ENCODE measurements around the gene VPS13C. TPM values are rescaled to one million over a fixed set of nuclear protein-coding genes. Genes with fewer than 3 reads are reported as not detected.

Gene VPS13C
- polyA plus RNA-seq, 2 donors: 3.5 to 3.6 TPM

GRCh38 chr15:61839546-61839945, 220.7 kb downstream of the VPS13C start:
- Histone ChIP-seq H3K4me1 (ENCODE audit: control insufficient read depth in 2 of 2, insufficient read depth in 2 of 2, low read length in 1 of 2) (no peaks in the 10 kb centered on the region), H3K27me3 (ENCODE audit: control insufficient read depth in 1 of 2, insufficient read depth in 2 of 2, low read length in 2 of 2) (no peaks in the 10 kb centered on the region), H3K4me3 (ENCODE audit: low read depth in 1 of 2, low read length in 2 of 2) (no peak overlapping the region), H3K27ac (ENCODE audit: low read depth in 2 of 2, low read length in 1 of 2) (no peak overlapping the region), H3K36me3 (ENCODE audit: control insufficient read depth in 2 of 2, insufficient read depth in 2 of 2, low read length in 1 of 2) (no peaks in the 10 kb centered on the region), H3K9me3 (ENCODE audit: control insufficient read depth in 2 of 2, insufficient read depth in 1 of 2, low read depth in 1 of 2, low read length in 1 of 2) (peaks cover 0 to 3% of the 10 kb centered on the region in 2 donors)
- WGBS, 2 donors: 86 to 89% methylated on average over 8 of the region's 8 CpGs

DNA sequence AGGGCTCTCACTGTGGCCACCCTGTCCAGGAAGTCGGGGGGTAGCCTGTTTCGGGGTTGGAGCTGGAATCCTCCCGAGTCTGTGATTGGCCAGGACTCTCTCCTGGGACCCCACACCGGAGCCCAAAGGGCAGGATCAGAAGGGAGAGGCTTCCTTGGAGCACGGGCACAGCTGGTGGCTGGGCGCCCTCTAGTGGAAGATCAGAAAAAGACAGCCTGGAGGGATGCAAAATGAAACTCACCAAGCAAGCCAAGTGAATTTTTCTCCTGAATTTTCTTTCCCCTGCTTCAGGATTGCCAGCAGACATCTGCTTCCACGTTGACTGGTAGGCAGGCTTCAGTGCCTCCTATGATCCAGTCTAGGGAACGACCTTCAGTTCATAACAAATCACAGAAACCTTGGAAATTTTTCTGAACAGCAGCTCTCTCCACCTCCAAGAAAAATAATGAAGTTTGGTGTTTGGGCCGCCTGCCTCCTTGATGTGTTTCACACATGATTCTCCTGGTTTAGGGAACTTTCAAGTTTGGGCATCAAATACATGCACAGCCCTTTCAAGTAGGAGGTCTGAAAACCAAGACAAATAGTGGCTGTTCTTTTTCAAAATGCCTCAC, 224.6 kb downstream of the VPS13C start:
- H3K27me3 ChIP-seq (ENCODE audit: control insufficient read depth in 1 of 2, insufficient read depth in 2 of 2, low read length in 2 of 2): no peaks in the 10 kb centered on the region
- H3K4me1 ChIP-seq (ENCODE audit: control insufficient read depth in 2 of 2, insufficient read depth in 2 of 2, low read length in 1 of 2): no peaks in the 10 kb centered on the region
- H3K9me3 ChIP-seq (ENCODE audit: control insufficient read depth in 2 of 2, insufficient read depth in 1 of 2, low read depth in 1 of 2, low read length in 1 of 2): no peaks in the 10 kb centered on the region
- WGBS, 2 donors: 8% methylated on average over 9 of the region's 9 CpGs
- no peak overlapping the region for H3K27ac ChIP-seq (ENCODE audit: low read depth in 2 of 2, low read length in 1 of 2)
- H3K36me3 ChIP-seq (ENCODE audit: control insufficient read depth in 2 of 2, insufficient read depth in 2 of 2, low read length in 1 of 2): no peaks in the 10 kb centered on the region
- no peak overlapping the region for H3K4me3 ChIP-seq (ENCODE audit: low read depth in 1 of 2, low read length in 2 of 2)

DNA sequence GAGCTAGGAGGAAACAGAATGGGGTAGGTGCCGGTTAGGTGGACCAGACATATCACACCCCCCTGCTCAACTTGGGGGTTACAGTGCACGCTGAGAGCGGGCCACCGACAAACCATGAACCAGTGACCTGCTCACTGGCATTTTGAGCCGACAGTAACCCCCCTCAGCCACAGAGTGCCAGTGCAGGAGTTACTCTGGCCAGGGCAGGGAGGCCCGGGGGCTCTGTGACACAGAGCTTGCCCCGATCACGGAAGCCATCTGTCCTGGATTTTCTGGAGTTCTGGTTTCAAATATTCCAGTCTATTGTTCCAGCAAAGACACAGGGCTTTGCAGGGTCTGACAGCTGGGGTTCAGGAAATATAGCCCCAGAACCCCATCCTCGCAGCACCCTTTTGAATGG, 225.2 kb downstream of the VPS13C start:
- H3K4me3 ChIP-seq (ENCODE audit: low read depth in 1 of 2, low read length in 2 of 2): no peak overlapping the region
- H3K27ac ChIP-seq (ENCODE audit: low read depth in 2 of 2, low read length in 1 of 2): no peak overlapping the region
- H3K27me3 ChIP-seq (ENCODE audit: control insufficient read depth in 1 of 2, insufficient read depth in 2 of 2, low read length in 2 of 2): no peaks in the 10 kb centered on the region
- peaks cover 0 to 2% of the 10 kb centered on the region in 2 donors for H3K4me1 ChIP-seq (ENCODE audit: control insufficient read depth in 2 of 2, insufficient read depth in 2 of 2, low read length in 1 of 2)
- no peaks in the 10 kb centered on the region for H3K36me3 ChIP-seq (ENCODE audit: control insufficient read depth in 2 of 2, insufficient read depth in 2 of 2, low read length in 1 of 2)
- H3K9me3 ChIP-seq (ENCODE audit: control insufficient read depth in 2 of 2, insufficient read depth in 1 of 2, low read depth in 1 of 2, low read length in 1 of 2): no peaks in the 10 kb centered on the region
- 79 to 82% methylated on average over 9 of the region's 9 CpGs for whole genome bisulfite sequencing, 2 donors

DNA sequence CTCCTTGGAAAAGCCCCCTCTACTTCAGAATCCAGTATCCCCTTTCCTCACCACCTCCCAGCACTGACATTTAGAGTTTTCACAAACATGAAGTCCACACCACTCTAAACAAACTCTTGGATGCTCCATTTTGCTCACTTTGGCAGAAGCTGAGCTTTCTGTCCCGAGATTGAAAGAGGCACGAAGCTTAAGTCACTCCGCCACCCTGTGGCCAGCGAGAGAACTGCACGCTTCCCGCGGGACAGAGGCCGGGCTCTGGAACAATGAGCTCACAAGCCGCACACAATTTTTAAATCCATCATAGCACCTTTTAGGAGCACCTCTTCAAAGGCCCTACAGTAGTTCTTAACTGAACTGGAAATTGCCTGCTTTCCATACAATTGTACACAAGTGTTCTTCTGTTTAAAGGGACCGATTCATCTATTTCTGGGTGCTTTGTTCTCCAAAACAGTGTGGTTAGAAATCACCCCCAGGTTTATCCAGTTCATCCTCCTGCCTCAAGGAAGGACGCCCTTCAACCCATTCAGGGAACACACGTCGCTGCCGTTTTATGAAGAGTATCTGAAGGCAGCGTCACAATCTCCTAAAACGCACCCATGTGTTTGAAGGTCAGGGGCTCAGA, 226.1 kb downstream of the VPS13C start:
- H3K27ac ChIP-seq (ENCODE audit: low read depth in 2 of 2, low read length in 1 of 2): no peak overlapping the region
- no peaks in the 10 kb centered on the region for H3K9me3 ChIP-seq (ENCODE audit: control insufficient read depth in 2 of 2, insufficient read depth in 1 of 2, low read depth in 1 of 2, low read length in 1 of 2)
- H3K4me1 ChIP-seq (ENCODE audit: control insufficient read depth in 2 of 2, insufficient read depth in 2 of 2, low read length in 1 of 2): peaks cover 0 to 2% of the 10 kb centered on the region in 2 donors
- WGBS, 2 donors: 24 to 29% methylated on average over 16 of the region's 16 CpGs
- H3K4me3 ChIP-seq (ENCODE audit: low read depth in 1 of 2, low read length in 2 of 2): no peak overlapping the region
- H3K27me3 ChIP-seq (ENCODE audit: control insufficient read depth in 1 of 2, insufficient read depth in 2 of 2, low read length in 2 of 2): no peaks in the 10 kb centered on the region
- H3K36me3 ChIP-seq (ENCODE audit: control insufficient read depth in 2 of 2, insufficient read depth in 2 of 2, low read length in 1 of 2): no peaks in the 10 kb centered on the region

DNA sequence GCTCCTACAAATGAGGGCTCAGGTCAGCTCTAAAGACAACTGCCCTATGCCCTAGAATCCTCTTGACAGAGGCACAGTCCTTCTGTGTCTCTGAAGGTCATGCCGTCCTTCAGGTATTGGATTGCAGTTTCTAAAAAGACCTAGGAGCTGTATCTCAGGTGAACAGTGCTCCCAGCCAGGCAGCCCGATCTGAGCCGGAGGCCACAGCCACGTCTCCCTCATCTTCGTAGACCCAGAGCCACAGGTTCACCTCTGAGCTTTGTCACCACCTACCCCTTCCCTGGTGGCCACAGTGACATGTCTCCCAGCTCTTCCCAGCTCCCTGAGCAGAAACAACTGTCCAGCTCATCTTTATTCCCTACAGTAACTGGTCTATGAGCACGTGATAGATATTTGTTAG, 228.0 kb downstream of the VPS13C start:
- Histone ChIP-seq H3K27me3 (ENCODE audit: control insufficient read depth in 1 of 2, insufficient read depth in 2 of 2, low read length in 2 of 2) (no peaks in the 10 kb centered on the region), H3K27ac (ENCODE audit: low read depth in 2 of 2, low read length in 1 of 2) (no peak overlapping the region), H3K9me3 (ENCODE audit: control insufficient read depth in 2 of 2, insufficient read depth in 1 of 2, low read depth in 1 of 2, low read length in 1 of 2) (no peaks in the 10 kb centered on the region), H3K36me3 (ENCODE audit: control insufficient read depth in 2 of 2, insufficient read depth in 2 of 2, low read length in 1 of 2) (no peaks in the 10 kb centered on the region), H3K4me1 (ENCODE audit: control insufficient read depth in 2 of 2, insufficient read depth in 2 of 2, low read length in 1 of 2) (peaks cover 0 to 2% of the 10 kb centered on the region in 2 donors), H3K4me3 (ENCODE audit: low read depth in 1 of 2, low read length in 2 of 2) (no peak overlapping the region)
- 90 to 92% methylated on average over 6 of the region's 6 CpGs for WGBS, 2 donors

DNA sequence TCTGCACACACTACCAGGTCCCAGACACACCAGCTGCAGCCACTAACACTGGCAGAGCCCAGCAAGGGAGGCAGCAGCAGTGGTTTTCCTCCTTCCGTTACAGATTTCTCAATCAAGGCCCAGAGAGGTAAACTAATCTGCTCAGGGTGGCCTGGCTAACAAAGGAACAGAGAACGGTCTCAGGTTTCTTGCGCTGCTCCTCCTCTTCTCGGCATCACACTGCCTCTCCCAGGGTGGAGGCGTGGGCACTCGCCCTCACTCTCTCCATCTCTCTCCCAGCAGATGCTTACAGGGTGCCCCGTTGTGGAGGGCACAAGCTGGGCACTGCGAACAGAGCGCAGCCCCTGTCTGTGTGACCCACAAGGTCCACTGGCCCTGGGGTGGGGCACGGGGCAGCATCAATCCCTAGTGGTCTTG, 228.7 kb downstream of the VPS13C start:
- H3K27me3 ChIP-seq (ENCODE audit: control insufficient read depth in 1 of 2, insufficient read depth in 2 of 2, low read length in 2 of 2): no peaks in the 10 kb centered on the region
- no peaks in the 10 kb centered on the region for H3K36me3 ChIP-seq (ENCODE audit: control insufficient read depth in 2 of 2, insufficient read depth in 2 of 2, low read length in 1 of 2)
- H3K4me3 ChIP-seq (ENCODE audit: low read depth in 1 of 2, low read length in 2 of 2): no peak overlapping the region
- H3K4me1 ChIP-seq (ENCODE audit: control insufficient read depth in 2 of 2, insufficient read depth in 2 of 2, low read length in 1 of 2): peaks cover 0 to 2% of the 10 kb centered on the region in 2 donors
- no peak overlapping the region for H3K27ac ChIP-seq (ENCODE audit: low read depth in 2 of 2, low read length in 1 of 2)
- WGBS, 2 donors: 86 to 88% methylated on average over 10 of the region's 10 CpGs
- H3K9me3 ChIP-seq (ENCODE audit: control insufficient read depth in 2 of 2, insufficient read depth in 1 of 2, low read depth in 1 of 2, low read length in 1 of 2): no peaks in the 10 kb centered on the region

DNA sequence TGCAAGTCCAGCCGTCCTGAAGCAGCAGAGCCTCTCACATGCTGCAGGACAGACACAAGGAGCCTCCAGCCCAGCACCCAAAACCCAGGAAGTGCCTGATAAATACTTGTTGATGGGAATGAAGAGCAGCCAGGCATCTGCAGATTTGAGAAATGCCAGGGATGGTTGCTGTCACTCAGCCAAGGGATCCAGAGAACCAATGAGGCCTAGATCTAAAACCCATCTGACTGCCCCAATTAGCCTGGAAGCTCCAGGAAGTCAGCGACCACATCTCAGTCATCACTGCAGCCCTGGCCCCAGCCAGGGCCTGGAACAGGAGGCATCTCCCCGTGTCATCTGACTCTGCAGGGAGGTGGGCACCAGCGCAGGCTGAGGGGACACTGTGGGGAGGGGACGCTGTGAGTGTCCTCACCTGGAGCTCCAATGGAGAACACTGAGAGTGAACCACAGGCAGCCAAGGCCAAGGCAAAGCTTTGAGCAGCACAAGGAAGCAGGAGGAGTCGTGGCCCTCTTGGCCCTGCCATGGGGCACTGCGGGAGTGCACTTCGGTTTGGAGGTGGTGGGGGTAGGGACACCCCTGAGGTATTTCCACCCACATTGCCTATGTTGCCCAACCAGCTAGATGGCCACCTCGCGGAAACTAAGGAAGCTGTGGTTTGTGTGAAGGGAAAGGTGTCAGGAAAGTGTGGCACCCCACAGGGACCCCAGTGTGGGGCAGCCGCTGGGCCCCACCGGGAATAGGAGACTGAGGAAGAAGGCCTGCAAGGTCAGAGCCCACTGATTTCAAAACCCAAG, 229.5 kb downstream of the VPS13C start:
- 78 to 80% methylated on average over 12 of the region's 12 CpGs for WGBS, 2 donors
- no peak overlapping the region for H3K27ac ChIP-seq (ENCODE audit: low read depth in 2 of 2, low read length in 1 of 2)
- no peak overlapping the region for H3K4me3 ChIP-seq (ENCODE audit: low read depth in 1 of 2, low read length in 2 of 2)
- no peaks in the 10 kb centered on the region for H3K36me3 ChIP-seq (ENCODE audit: control insufficient read depth in 2 of 2, insufficient read depth in 2 of 2, low read length in 1 of 2)
- H3K4me1 ChIP-seq (ENCODE audit: control insufficient read depth in 2 of 2, insufficient read depth in 2 of 2, low read length in 1 of 2): peaks cover 0 to 2% of the 10 kb centered on the region in 2 donors
- no peaks in the 10 kb centered on the region for H3K27me3 ChIP-seq (ENCODE audit: control insufficient read depth in 1 of 2, insufficient read depth in 2 of 2, low read length in 2 of 2)
- no peaks in the 10 kb centered on the region for H3K9me3 ChIP-seq (ENCODE audit: control insufficient read depth in 2 of 2, insufficient read depth in 1 of 2, low read depth in 1 of 2, low read length in 1 of 2)

- no peak overlapping the region for H3K4me3 ChIP-seq (ENCODE audit: low read depth in 1 of 2, low read length in 2 of 2)
- peaks cover 0 to 2% of the 10 kb centered on the region in 2 donors for H3K4me1 ChIP-seq (ENCODE audit: control insufficient read depth in 2 of 2, insufficient read depth in 2 of 2, low read length in 1 of 2)
- 64 to 88% methylated on average over 7 of the region's 7 CpGs for WGBS, 2 donors
Observed at GRCh38 chr15:61829514-61829889, 230.7 kb downstream of the VPS13C start.

DNA sequence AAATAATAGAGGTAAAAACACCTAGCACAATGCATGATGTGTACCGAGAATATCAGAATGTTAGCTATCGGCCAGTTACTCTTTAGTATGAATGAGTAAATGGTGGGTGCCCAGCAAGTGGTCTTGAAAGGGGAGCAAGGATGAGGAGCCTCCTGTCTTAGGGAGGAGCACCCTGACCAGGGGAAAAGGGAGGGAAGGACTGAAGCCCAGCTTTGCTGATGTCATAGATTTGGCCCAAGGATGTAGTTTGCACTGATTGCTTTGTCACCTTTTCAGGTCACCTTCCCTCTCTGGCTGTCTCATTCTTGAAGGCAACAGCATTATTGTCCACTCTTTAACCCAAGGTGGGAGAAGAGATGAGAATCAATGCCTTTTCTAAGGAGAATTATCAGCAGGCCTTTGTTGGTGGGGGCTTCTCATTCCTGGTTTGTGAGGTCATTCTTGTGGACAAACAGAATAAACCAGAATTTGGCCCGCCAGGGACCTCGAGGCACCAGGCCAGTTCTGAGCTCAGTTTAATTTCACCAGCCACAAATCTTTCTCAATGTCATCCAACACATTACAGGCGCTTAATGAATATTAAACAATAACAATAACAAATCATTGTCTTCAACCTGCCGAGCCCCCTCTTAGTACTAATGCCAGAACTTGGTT, 231.3 kb downstream of the VPS13C start:
- Histone ChIP-seq H3K9me3 (ENCODE audit: control insufficient read depth in 2 of 2, insufficient read depth in 1 of 2, low read depth in 1 of 2, low read length in 1 of 2) (no peaks in the 10 kb centered on the region), H3K4me1 (ENCODE audit: control insufficient read depth in 2 of 2, insufficient read depth in 2 of 2, low read length in 1 of 2) (peaks cover 0 to 2% of the 10 kb centered on the region in 2 donors), H3K27ac (ENCODE audit: low read depth in 2 of 2, low read length in 1 of 2) (no peak overlapping the region), H3K27me3 (ENCODE audit: control insufficient read depth in 1 of 2, insufficient read depth in 2 of 2, low read length in 2 of 2) (no peaks in the 10 kb centered on the region), H3K4me3 (ENCODE audit: low read depth in 1 of 2, low read length in 2 of 2) (no peak overlapping the region), H3K36me3 (ENCODE audit: control insufficient read depth in 2 of 2, insufficient read depth in 2 of 2, low read length in 1 of 2) (no peaks in the 10 kb centered on the region)
- 78% methylated on average over 6 of the region's 6 CpGs for WGBS, 2 donors

More at GRCh38 chr15:61829514-61829889, 230.7 kb downstream of the VPS13C start:
- no peaks in the 10 kb centered on the region for H3K27me3 ChIP-seq (ENCODE audit: control insufficient read depth in 1 of 2, insufficient read depth in 2 of 2, low read length in 2 of 2)
- no peak overlapping the region for H3K27ac ChIP-seq (ENCODE audit: low read depth in 2 of 2, low read length in 1 of 2)
- H3K9me3 ChIP-seq (ENCODE audit: control insufficient read depth in 2 of 2, insufficient read depth in 1 of 2, low read depth in 1 of 2, low read length in 1 of 2): no peaks in the 10 kb centered on the region
- no peaks in the 10 kb centered on the region for H3K36me3 ChIP-seq (ENCODE audit: control insufficient read depth in 2 of 2, insufficient read depth in 2 of 2, low read length in 1 of 2)
